HG03575 (cell line): ENCODE measurements around the gene MAGI1.

ENCODE experiments used
- ATAC-seq: cut with Tn5 transposase; IDR thresholded peaks from one replicate; pipeline ENCODE4 v1.9.1; 2021; ENCODE audit not compliant: unreplicated experiment, insufficient number of reproducible peaks, low FRiP score; ENCODE audit errors: extremely low read depth

The MAGI1 gene

GRCh38 chr3:65833761-65834505 is 204.8 kb downstream of the MAGI1 start:
- no peak for ATAC-seq

DNA sequence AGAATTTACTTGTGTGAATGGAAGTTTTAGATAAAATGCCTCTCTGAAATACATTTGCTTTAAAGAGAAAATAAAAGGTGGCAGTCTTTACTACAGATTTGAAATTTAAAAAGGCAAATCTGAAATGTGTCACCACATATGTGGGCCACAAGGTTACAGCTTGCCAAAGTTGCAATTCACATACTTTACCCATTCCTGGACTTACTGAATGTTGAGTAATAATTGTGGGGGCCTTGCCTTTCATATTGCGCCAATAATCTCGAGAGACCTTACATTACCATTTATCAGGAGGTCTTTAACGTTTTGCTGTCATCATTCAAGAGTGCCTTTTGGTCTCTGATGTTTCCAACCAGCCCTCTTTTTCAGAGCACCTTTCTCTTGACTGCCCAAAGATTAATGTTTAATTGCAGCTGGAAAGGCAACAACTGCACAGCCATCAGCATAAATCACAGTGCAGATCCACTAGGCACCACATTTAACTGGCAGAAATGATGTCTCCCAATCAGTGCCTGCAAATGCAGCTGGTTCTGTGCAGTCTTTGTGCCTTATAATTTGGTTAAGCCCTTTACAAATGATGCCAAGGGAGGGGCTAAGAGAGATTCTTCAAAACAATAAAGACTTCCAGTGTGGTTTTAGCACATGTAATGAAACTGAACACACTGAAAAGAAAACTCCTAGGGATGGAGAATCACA is 206.8 kb downstream of the MAGI1 start:
- ATAC-seq: no peak

DNA sequence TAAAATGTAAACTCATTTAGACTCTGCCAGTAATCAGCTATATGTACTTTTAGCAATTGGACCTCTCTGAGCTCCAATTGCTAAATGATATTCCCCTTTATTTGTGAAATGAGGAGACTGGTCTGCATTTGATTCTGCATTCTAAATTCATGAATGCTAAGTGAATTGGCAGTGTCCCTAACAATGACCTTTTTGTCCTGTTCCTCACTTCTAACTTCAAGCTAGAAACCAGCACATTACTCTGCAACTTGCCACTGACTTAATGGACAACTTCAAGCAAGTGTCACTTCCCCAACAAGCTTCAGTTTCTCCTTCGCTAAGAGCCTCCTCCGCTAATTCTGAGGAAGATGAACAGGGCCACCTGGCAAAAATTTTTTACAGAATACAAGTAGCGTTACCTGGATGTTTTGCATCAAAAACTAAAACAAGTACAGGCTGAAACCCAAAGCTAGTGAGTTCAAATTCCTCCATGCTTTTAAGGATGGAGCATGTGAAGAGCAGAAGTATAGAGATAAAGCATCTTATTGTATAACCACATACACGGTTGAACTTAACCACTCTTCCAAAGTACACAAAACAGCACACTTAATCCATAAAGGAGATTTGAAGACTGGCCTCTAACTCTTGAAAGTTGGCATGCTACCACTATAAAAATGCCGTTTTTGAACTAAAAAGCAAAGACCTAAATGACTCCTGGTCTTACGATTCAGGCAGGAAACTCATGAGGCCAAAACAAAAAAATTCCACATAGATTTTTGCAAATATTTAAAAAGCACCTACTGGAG is 207.6 kb downstream of the MAGI1 start:
- no peak for ATAC-seq

- no peak for ATAC-seq
Observed at GRCh38 chr3:65829228-65829627, 209.5 kb downstream of the MAGI1 start.

GRCh38 chr3:65828706-65829105 is 210.0 kb downstream of the MAGI1 start:
- ATAC-seq: no peak

GRCh38 chr3:65827076-65827475 is 211.6 kb downstream of the MAGI1 start:
- ATAC-seq: no peak

DNA sequence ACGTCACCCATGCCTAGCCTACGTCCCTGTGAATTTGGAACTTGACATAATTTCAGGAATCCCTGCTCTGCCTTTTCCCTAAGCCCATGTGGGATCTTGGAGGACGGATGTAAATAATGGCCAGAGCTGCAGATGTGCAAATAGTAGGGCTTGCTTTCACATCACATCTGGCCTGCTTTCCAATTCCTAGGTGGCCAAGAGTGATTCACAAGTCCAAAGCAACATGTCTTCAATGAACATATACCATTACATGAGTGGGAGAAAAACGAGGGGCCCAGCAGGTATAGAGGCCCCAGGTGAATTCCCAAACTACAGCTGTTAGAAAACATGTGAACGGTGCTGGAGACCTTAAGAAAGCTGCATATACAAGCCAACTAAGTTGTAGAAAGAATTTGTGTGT is 214.6 kb downstream of the MAGI1 start:
- ATAC-seq: no peak

DNA sequence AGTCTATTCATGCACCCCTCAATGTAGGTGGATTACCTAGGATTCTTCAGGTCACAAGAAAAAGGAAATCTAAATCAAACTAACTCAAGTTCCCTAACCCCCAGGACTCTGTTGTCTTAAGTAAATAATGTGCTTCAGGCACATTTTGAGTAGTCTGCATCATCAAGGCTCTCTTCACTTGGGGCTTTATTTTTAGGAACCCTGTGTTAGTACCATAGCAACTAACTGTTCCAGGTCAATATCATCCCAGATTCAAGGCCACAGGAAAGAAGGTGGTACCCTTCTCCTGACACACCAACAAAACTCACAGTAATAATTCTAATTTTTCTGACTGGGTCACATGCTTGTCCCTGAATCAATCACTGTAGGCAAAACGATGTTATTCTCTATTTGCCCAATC is 218.1 kb downstream of the MAGI1 start:
- ATAC-seq: no peak

DNA sequence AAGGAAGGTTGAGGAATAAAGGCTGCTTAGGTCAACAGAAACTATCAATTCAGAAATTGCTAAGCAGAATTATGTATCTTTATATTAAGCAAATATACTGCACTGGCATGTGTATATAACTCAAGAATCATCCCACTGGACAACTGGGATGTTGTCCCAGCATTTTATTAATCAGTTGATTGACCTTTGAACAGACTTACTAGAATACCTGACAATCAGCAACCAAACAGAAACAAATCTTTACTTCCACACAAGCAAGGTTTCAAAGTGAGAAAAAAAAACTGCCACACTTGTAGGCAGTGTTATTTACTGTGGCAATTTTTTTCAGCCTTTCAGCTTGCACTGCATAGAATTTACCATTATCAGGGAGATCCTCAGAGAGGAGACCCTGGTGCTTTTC is 218.8 kb downstream of the MAGI1 start:
- no peak for ATAC-seq

DNA sequence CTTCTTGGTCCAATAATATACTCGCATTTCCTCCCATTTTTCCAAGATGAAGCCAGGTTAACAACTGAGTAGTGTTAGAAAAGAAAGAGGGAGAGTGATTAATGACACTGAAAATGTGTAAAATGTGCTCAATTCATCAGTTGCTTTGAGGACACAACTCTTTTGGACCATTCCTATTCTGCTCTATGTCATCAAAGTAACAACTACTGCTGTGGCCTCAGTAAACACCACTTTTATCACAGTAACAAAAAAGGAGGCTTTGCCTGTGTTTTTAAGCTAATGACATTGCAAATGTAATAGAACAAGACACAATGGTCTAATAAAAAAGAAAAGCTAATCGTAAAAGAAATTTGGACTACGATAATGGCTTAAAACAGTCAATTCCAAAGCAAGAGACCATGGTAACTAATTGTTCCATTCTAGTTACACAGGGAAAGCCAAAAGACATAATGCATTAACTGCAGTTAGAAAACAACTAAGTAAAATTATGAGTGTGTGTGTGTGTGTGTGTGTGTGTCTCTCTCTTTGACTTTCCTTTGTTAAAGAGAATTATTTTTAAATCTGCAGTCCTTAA is 221.1 kb downstream of the MAGI1 start:
- no peak for ATAC-seq

DNA sequence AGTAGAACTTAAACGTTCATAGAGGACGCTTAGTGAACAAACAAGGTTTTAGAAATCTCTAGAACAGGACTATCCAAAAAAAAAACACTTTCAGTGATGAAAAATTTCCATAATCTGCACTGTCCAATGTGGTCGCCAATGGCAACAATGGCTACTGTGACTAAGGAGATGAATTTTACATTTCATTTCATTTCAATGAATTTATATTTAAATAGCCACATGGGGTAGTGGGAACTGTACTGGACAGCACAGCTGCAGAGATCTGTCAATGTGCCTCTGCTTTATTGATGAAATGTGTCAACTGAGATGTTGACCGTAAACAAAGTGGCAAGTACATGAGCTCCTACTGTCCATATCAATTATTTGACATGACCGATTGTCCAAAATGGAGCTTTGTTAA is 222.5 kb downstream of the MAGI1 start:
- ATAC-seq: no peak

DNA sequence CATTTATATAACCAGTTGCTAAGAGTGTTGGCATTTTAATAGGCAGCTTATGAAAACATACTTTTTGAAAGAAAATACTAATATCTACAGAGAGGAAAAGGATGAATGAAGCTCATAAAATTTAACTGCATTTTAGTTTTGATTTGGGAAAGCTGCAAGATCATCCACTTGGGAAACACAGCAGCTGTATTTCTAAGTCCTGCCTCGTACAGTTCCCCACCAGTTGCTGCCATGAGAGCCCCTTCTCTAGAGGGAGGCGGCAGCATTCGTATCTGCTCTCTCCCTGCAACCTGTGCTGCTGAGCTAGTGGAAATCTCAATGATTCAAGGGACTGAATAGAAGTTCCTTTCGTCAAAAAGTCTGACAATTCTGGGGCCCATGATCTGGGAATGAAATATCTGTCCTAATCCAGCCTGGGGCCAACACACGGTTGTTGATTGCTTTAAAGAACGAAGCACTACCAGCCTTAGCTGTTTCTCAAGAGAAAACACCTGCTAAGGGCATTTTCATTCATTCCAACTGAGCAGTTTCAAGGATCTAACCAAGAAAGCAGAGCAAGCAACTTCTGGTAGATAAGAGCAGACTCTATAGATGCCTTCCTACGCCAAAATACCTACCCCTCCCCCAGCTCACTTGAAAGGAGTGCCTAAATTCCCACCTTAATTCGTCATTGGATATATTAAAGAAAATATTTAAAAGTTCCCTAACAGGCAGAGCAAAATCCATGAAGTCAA is 223.7 kb downstream of the MAGI1 start:
- no peak for ATAC-seq

DNA sequence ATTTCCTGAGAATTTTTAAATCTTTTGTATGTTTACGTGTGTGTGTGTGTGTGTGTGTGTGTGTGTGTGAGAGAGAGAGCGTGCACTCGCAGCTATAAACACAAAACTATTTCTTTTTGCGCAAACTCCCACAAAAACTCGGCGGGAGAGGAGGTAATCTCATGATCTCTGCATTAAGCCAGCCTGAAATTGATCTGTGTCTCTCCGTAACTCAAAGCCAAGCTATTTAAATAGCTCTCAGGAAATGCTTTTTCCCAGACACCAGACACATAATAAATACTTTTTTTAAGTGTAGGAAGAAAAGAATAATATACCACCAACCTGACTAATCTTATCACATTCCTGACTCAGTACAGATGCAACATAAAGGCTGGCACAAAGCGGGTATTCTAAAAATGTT is 226.8 kb downstream of the MAGI1 start:
- ATAC-seq: no peak

DNA sequence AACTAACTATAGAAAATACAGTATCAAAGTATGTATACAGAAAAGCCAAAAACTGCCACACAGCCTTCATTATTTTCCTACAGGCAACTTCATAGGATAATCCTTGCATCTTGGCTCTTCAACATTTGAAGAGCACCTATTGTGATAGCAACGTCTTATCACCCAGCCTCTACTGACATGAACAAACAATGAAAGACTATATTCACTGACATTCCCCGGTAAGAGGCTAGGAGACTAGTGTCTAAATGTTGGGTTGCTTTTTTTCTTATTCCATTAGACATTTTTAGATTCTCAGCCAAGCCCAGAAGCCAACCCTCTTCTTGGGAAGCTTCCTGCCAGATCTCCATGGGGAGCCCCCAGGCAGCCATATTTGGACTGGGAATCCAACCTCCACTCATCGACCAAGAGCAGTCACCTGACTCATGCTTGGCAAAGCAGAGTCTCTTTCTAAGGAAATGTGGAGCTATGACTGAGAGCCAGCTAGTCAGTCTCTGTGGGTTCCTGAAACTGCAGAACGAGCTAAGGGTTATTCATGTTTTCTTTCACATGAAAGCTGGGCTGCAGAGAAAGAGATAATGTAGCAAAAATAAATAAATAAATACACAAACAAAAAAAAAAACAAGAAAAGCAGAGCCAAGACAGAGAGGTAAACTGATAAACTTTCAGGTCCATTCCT is 227.5 kb downstream of the MAGI1 start:
- ATAC-seq: no peak

GRCh38 chr3:65810302-65810701 is 228.4 kb downstream of the MAGI1 start:
- no peak for ATAC-seq

DNA sequence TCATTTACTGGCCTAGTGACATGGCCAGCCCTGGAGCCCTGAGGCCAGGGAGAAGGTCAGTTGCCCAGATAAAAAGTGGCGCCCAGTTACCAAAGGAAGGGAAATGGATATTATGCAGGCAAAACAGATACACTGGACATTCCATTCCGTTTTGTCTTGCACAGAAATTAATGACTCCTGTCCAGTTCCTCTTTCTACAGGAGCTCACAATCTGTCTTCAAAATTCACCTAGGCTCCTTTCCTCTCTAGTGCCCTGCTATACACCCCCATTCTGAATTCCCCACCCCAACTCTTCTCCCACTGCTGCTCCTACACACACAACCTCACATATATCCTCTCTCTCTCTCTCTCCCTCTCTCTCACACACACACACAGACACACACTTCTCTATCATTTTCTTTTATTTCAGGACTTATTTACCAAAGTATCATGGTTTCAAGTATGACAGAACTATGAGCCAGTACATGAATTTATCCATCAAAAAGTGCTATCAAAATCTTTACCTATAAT is 229.0 kb downstream of the MAGI1 start:
- no peak for ATAC-seq

DNA sequence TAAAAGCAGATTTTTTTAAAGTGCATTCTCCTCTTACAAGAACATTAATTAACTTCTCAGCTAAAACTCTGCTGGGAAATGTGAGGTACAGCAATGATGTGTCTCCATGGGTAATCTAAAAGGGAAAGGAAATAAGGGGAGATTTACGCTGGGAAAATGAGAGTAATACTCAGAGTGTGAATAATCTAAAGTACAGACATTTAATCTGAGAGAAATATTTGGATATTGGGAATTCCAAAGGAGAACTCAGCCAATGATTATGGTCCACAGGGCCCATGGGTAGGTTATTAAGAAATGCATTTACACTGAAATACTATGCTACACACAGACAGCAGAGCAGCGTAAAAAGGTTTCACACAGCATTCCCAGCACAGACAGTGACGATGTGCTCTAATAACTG is 229.9 kb downstream of the MAGI1 start:
- no peak for ATAC-seq

GRCh38 chr3:65808407-65808806 is 230.3 kb downstream of the MAGI1 start:
- ATAC-seq: no peak
